ENCODE measurements around the gene ANKRD6. TPM values are rescaled to one million over a fixed set of nuclear protein-coding genes. Genes with fewer than 3 reads are reported as not detected.

The ANKRD6 gene
- polyA plus RNA-seq, 3 donors, result 0.93 to 3.0 (median 1.2) TPM

- Mint-ChIP-seq H3K9me3 (peaks cover 0 to 3% (median 0%) of the 10 kb centered on the region in 7 donors), H3K4me1 (peaks cover 13% of the 10 kb centered on the region), H3K27me3 (ENCODE audit: low read depth in 3 of 3) (no peaks in the 10 kb centered on the region), H3K27ac (no peak overlapping the region), H3K4me3 (no peak overlapping the region), H3K36me3 (peaks cover 44% of the 10 kb centered on the region in 2 donors)
- H3K4me3 ChIP-seq (replicated peaks in 1 of 3; ENCODE audit: low read depth in 2 of 3, low read length in 3 of 3), result no peak overlapping the region
- no peak overlapping the region for H3K27ac ChIP-seq (ENCODE audit: low read depth in 1 of 2, low read length in 2 of 2)
- no peaks in the 10 kb centered on the region for H4K20me1 ChIP-seq (ENCODE audit: insufficient read depth, low read length)
- peaks cover 2% of the 10 kb centered on the region for H3K79me2 ChIP-seq (ENCODE audit: insufficient read depth, low read length)
- TF ChIP-seq CTCF (IDR thresholded peaks at IDR 0.05), result no peak
- H2AFZ ChIP-seq (ENCODE audit: insufficient read depth, low read depth, low read length, poor library complexity, severe bottlenecking), result no peak overlapping the region
- no peaks in the 10 kb centered on the region for H3K9me3 ChIP-seq (replicated peaks in 1 of 2; ENCODE audit: control insufficient read depth in 1 of 2, insufficient read depth in 1 of 2, low read length in 2 of 2)
- H3K9ac ChIP-seq (ENCODE audit: insufficient read depth, low read length, poor library complexity, severe bottlenecking), result no peak overlapping the region
- 100% methylated on average over 2 of the region's 3 CpGs for WGBS (ENCODE audit: insufficient coverage)
- H3K27me3 ChIP-seq (ENCODE audit: control insufficient read depth in 2 of 2, insufficient read depth in 2 of 2, low read length in 2 of 2), result no peaks in the 10 kb centered on the region
- H3K4me2 ChIP-seq (replicated peaks; ENCODE audit: extremely low read depth, low read length, poor library complexity, severe bottlenecking), result no peak overlapping the region
- no peak for DNase-seq
- H3K36me3 ChIP-seq (replicated peaks in 1 of 2; ENCODE audit: control insufficient read depth in 1 of 2, insufficient read depth in 2 of 2, low read length in 2 of 2), result peaks cover 37 to 59% of the 10 kb centered on the region in 2 donors
- H3K4me1 ChIP-seq (ENCODE audit: control insufficient read depth in 1 of 2, insufficient read depth in 2 of 2, low read length in 2 of 2), result peaks cover 8 to 10% of the 10 kb centered on the region in 2 donors
- intact Hi-C loops (cut with micrococcal nuclease), result no loop called here
These were observed 210.0 kb downstream of the ANKRD6 start for GRCh38 chr6:89642956-89643355.

- H3K36me3 Mint-ChIP-seq, result peaks cover 47 to 49% of the 10 kb centered on the region in 2 donors
- H3K27ac Mint-ChIP-seq, result no peak overlapping the region
- peaks cover 41 to 63% of the 10 kb centered on the region in 2 donors for H3K36me3 ChIP-seq (replicated peaks in 1 of 2; ENCODE audit: control insufficient read depth in 1 of 2, insufficient read depth in 2 of 2, low read length in 2 of 2)
These were observed 210.5 kb downstream of the ANKRD6 start for GRCh38 chr6:89643406-89643805.

More at GRCh38 chr6:89643406-89643805, 210.5 kb downstream of the ANKRD6 start:
- Histone ChIP-seq H3K27ac (ENCODE audit: low read depth in 1 of 2, low read length in 2 of 2) (no peak overlapping the region), H3K27me3 (ENCODE audit: control insufficient read depth in 2 of 2, insufficient read depth in 2 of 2, low read length in 2 of 2) (no peaks in the 10 kb centered on the region), H3K9ac (ENCODE audit: insufficient read depth, low read length, poor library complexity, severe bottlenecking) (no peak overlapping the region), H3K79me2 (ENCODE audit: insufficient read depth, low read length) (no peaks in the 10 kb centered on the region), H3K4me2 (replicated peaks; ENCODE audit: extremely low read depth, low read length, poor library complexity, severe bottlenecking) (no peak overlapping the region), H2AFZ (ENCODE audit: insufficient read depth, low read depth, low read length, poor library complexity, severe bottlenecking) (no peak overlapping the region), H3K9me3 (replicated peaks in 1 of 2; ENCODE audit: control insufficient read depth in 1 of 2, insufficient read depth in 1 of 2, low read length in 2 of 2) (no peaks in the 10 kb centered on the region), H4K20me1 (ENCODE audit: insufficient read depth, low read length) (no peaks in the 10 kb centered on the region), H3K4me1 (ENCODE audit: control insufficient read depth in 1 of 2, insufficient read depth in 2 of 2, low read length in 2 of 2) (peaks cover 6 to 9% of the 10 kb centered on the region in 2 donors), H3K4me3 (replicated peaks in 1 of 3; ENCODE audit: low read depth in 2 of 3, low read length in 3 of 3) (no peak overlapping the region)
- Mint-ChIP-seq H3K27me3 (ENCODE audit: low read depth in 3 of 3) (no peaks in the 10 kb centered on the region), H3K4me3 (no peak overlapping the region), H3K4me1 (peaks cover 11% of the 10 kb centered on the region), H3K9me3 (peaks cover 0 to 3% (median 0%) of the 10 kb centered on the region in 7 donors)
- intact Hi-C loops (cut with micrococcal nuclease), result no loop called here
- no peak for TF ChIP-seq CTCF (IDR thresholded peaks at IDR 0.05)
- WGBS (ENCODE audit: insufficient coverage), result 74% methylated on average over 3 of the region's 3 CpGs
- DNase-seq, result no peak
